SK-N-SH (cell line): ENCODE measurements around the gene PEF1. TPM values are rescaled to one million over a fixed set of nuclear protein-coding genes. Genes with fewer than 3 reads are reported as not detected.

ENCODE experiments used
- CTCF ChIA-PET: fragments of 300-600, 350-600 bp; formaldehyde crosslinking; extraction: SDS; loops from one replicate; lab custom pipeline; 2021; lab: Yijun Ruan, JAX
- POLR2A ChIA-PET: fragments of 350-600 bp; sonication (Branson Sonifier 250); formaldehyde crosslinking; extraction: SDS; loops from one replicate; lab custom pipeline; 2020; ENCODE audit warnings: antibody characterized with exemption, inconsistent platforms; lab: Yijun Ruan, JAX
- DNase-seq: peaks from one replicate; pipeline ENCODE4 v3.0.0; 2012
- H2AFZ ChIP-seq: fragments of 200-600 bp; sonication (generic); 2 replicates; pipeline ENCODE4 v1.8.1; 2016; ENCODE audit warnings: antibody characterized with exemption, mild to moderate bottlenecking, low read depth
- H3F3A ChIP-seq: fragments of 200-600 bp; sonication (generic); replicated peaks from 2 replicates; pipeline ENCODE3; 2016; ENCODE audit warnings: antibody characterized with exemption, mild to moderate bottlenecking; ENCODE audit not compliant: insufficient read depth
- H3K27ac ChIP-seq, 2 experiments: fragments of 200-500 bp in 1 of 2; fragments of 200-600 bp in 1 of 2; sonication (Bioruptor generic) in 1 of 2; sonication (generic), shearing (Covaris generic) in 1 of 2; 2 replicates each; pipeline versions ENCODE4 v1.5.1 to v1.6.1; 2014 to 2016; ENCODE audit warnings: low read depth in 2 of 2, inconsistent platforms in 1 of 2, low read length in 1 of 2, mild to moderate bottlenecking in 1 of 2, mixed read lengths in 1 of 2
- H3K27me3 ChIP-seq: fragments of 200-600 bp; sonication (generic), shearing (Covaris generic); 2 replicates; pipeline ENCODE4 v1.6.1; 2016; ENCODE audit warnings: mixed run types; ENCODE audit not compliant: insufficient read depth
- H3K36me3 ChIP-seq, 2 experiments: fragments of 200-500 bp in 1 of 2; fragments of 200-600 bp in 1 of 2; sonication (Bioruptor generic) in 1 of 2; sonication (generic) in 1 of 2; replicated peaks in 1 of 2; 2 replicates each; pipeline versions ENCODE3 to v1.5.1; 2014 to 2016; ENCODE audit warnings: low read length in 1 of 2, mild to moderate bottlenecking in 1 of 2; ENCODE audit not compliant: insufficient read depth in 2 of 2, control insufficient read depth in 1 of 2
- H3K4me1 ChIP-seq, 2 experiments: fragments of 200-500 bp in 1 of 2; fragments of 200-600 bp in 1 of 2; sonication (Bioruptor generic) in 1 of 2; sonication (generic), shearing (Covaris generic) in 1 of 2; 2 replicates each; pipeline versions ENCODE4 v1.5.1 to v1.6.1; 2014 to 2016; ENCODE audit warnings: low read depth in 1 of 2, low read length in 1 of 2, mixed run types in 1 of 2; ENCODE audit not compliant: insufficient read depth in 2 of 2, control insufficient read depth in 1 of 2
- H3K4me2 ChIP-seq: fragments of 200-600 bp; sonication (generic), shearing (Covaris generic); 2 replicates; pipeline ENCODE4 v1.6.1; 2017; ENCODE audit warnings: mixed run types
- H3K4me3 ChIP-seq, 2 experiments: fragments of 200-500 bp in 1 of 2; fragments of 200-600 bp in 1 of 2; sonication (Bioruptor generic) in 1 of 2; sonication (generic), shearing (Covaris generic) in 1 of 2; 2 replicates each; pipeline versions ENCODE4 v1.5.1 to v1.8.1; 2014 to 2016; ENCODE audit warnings: low read depth in 2 of 2, inconsistent platforms in 1 of 2, low read length in 1 of 2, mild to moderate bottlenecking in 1 of 2, mixed read lengths in 1 of 2, moderate library complexity in 1 of 2
- H3K79me2 ChIP-seq: fragments of 200-600 bp; sonication (generic); 2 replicates; pipeline ENCODE4 v1.8.1; 2017; ENCODE audit warnings: mild to moderate bottlenecking; ENCODE audit not compliant: insufficient read depth
- H3K9ac ChIP-seq: fragments of 200-600 bp; sonication (generic); 2 replicates; pipeline ENCODE4 v1.6.1; 2017; ENCODE audit warnings: mixed run types
- H3K9me2 ChIP-seq: fragments of 200-600 bp; sonication (generic); 2 replicates; pipeline ENCODE4 v1.6.1; 2017; ENCODE audit warnings: mixed run types
- H3K9me3 ChIP-seq: fragments of 200-600 bp; sonication (generic); 2 replicates; pipeline ENCODE4 v1.6.1; 2017; ENCODE audit warnings: mixed run types, mild to moderate bottlenecking, moderate library complexity
- H4K20me1 ChIP-seq: fragments of 200-600 bp; sonication (generic); 2 replicates; pipeline ENCODE4 v1.6.1; 2017; ENCODE audit warnings: mild to moderate bottlenecking, mixed run types; ENCODE audit not compliant: insufficient read depth
- CHD2 ChIP-seq: fragments of 150-350 bp; IDR thresholded peaks from 2 replicates; pipeline ENCODE4 v1.6.1; 2018; ENCODE audit warnings: low read length; ENCODE audit not compliant: partially characterized antibody
- ELF1 ChIP-seq: IDR thresholded peaks from 2 replicates; pipeline ENCODE4 v1.4.0; 2012
- FOSL2 ChIP-seq: IDR thresholded peaks from 2 replicates; pipeline ENCODE4 v1.4.0; 2012; ENCODE audit warnings: low read depth, mild to moderate bottlenecking, moderate library complexity, borderline replicate concordance
- FOXM1 ChIP-seq: IDR thresholded peaks from 2 replicates; pipeline ENCODE4 v1.4.0; 2012; ENCODE audit warnings: low read depth, mild to moderate bottlenecking
- GABPA ChIP-seq: IDR thresholded peaks from 2 replicates; pipeline ENCODE4 v1.4.0; 2012; ENCODE audit warnings: low read depth, mild to moderate bottlenecking
- GATA2 ChIP-seq: sonication (generic); formaldehyde crosslinking; IDR thresholded peaks from 2 replicates; pipeline ENCODE4 v1.5.0; 2020; ENCODE audit warnings: mild to moderate bottlenecking, missing genetic modification reagents
- MXI1 ChIP-seq: IDR thresholded peaks from 2 replicates; pipeline ENCODE4 v1.6.1; 2012; ENCODE audit warnings: mild to moderate bottlenecking, low read depth, low read length, improper control_type of control experiment
- NFIC ChIP-seq: IDR thresholded peaks from 2 replicates; pipeline ENCODE4 v1.4.0; 2012; ENCODE audit warnings: borderline replicate concordance
- NRF1 ChIP-seq: IDR thresholded peaks from 2 replicates; pipeline ENCODE4 v1.6.1; 2012; ENCODE audit warnings: low read depth, mild to moderate bottlenecking, low read length
- TEAD4 ChIP-seq: IDR thresholded peaks from 2 replicates; pipeline ENCODE4 v1.4.0; 2012; ENCODE audit warnings: mild to moderate bottlenecking, borderline replicate concordance; ENCODE audit not compliant: insufficient read depth
- YY1 ChIP-seq: IDR thresholded peaks from 2 replicates; pipeline ENCODE4 v1.4.0; 2012; ENCODE audit warnings: low read depth, mild to moderate bottlenecking
- WGBS: methylation state at CpG from one replicate; pipeline ENCODE4 v1.1.6; 2017; ENCODE audit warnings: low lambda C conversion rate; 5-methylcytosine and 5-hydroxymethylcytosine counted together
- polyA plus RNA-seq, 3 experiments: library from polyadenylated mRNA; depleted of rRNA; stranded (reverse); fragments of >200 nt; gene quantifications; 2 replicates each; pipeline ENCODE4 v1.2.3, GENCODE V29; 2012
- TF ChIP-seq, protein P1 (sequence below): IDR thresholded peaks from 2 replicates; pipeline ENCODE4 v1.4.0; 2012; ENCODE audit warnings: low read depth, borderline replicate concordance
- TF ChIP-seq, protein P2 (sequence below): IDR thresholded peaks from 2 replicates; pipeline ENCODE4 v1.4.0; 2012; ENCODE audit warnings: low read depth, borderline replicate concordance
- TF ChIP-seq, protein P3 (sequence below): fragments of 200-600 bp; sonication (generic); IDR thresholded peaks from 2 replicates; pipeline ENCODE4 v1.6.1; 2017; ENCODE audit warnings: antibody characterized with exemption, mild to moderate bottlenecking, moderate library complexity

The PEF1 gene
- polyA plus RNA-seq, 1 of the 3 experiments (the other 2 are of a cell fraction): 51.9 TPM

DNA sequence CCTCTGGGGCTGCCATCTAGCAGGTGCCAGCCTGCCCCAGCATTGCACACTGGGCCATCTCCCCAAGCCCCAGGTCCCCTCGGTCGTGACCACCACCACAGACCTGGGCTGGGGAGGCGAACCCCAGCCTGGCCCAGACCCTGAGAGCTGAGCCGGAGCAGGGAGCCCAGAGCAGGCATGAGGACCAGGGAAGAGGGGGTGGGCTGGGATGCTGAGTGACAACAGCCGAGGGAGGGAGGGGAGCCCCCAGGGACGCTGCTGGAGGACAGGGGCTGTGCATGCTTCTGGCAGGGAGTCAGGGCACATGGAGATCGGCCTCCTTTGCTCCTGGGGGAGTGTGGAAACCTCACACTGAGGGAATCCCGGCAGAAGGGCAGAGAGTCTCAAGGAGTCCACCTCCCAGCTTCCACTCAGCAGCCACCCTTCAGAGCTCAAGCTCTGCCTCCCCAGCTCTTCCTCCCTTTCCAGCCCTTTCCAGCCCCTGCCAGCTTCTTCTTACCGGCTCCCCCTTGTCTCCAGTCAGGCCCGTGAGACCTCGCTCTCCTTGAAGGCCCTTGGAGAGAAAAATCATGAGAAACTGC, 23.7 kb upstream of the PEF1 start:
- H3K9ac ChIP-seq: no peak overlapping the region
- ChIA-PET POLR2A (no interaction called here), CTCF (interaction anchor here (0.6 to 8.6 kb wide), 7 partner anchors 34 to 121 kb away, joined by 3 to 111 read pairs (median 4); no protein-coding TSS in a partner anchor)
- DNase-seq: no peak
- H3K9me2 ChIP-seq: no peaks in the 10 kb centered on the region
- no peaks in the 10 kb centered on the region for H3K27me3 ChIP-seq
- TF ChIP-seq YY1 (no peak), GATA2 (CRISPR knock-in tag) (no peak)
- TF ChIP-seq, protein P1, sequence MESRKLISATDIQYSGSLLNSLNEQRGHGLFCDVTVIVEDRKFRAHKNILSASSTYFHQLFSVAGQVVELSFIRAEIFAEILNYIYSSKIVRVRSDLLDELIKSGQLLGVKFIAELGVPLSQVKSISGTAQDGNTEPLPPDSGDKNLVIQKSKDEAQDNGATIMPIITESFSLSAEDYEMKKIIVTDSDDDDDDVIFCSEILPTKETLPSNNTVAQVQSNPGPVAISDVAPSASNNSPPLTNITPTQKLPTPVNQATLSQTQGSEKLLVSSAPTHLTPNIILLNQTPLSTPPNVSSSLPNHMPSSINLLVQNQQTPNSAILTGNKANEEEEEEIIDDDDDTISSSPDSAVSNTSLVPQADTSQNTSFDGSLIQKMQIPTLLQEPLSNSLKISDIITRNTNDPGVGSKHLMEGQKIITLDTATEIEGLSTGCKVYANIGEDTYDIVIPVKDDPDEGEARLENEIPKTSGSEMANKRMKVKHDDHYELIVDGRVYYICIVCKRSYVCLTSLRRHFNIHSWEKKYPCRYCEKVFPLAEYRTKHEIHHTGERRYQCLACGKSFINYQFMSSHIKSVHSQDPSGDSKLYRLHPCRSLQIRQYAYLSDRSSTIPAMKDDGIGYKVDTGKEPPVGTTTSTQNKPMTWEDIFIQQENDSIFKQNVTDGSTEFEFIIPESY: no peak
- no peak overlapping the region for H2AFZ ChIP-seq
- no peaks in the 10 kb centered on the region for H3F3A ChIP-seq
- H4K20me1 ChIP-seq: no peaks in the 10 kb centered on the region
- H3K27ac ChIP-seq: no peak overlapping the region
- H3K9me3 ChIP-seq: no peaks in the 10 kb centered on the region
- no peaks in the 10 kb centered on the region for H3K79me2 ChIP-seq
- no peak overlapping the region for H3K4me2 ChIP-seq
- H3K36me3 ChIP-seq: no peaks in the 10 kb centered on the region
- no peak overlapping the region for H3K4me3 ChIP-seq
- WGBS: 85% methylated on average over 7 of the region's 11 CpGs
- H3K4me1 ChIP-seq: peaks cover 18 to 39% of the 10 kb centered on the region in 2 experiments

DNA sequence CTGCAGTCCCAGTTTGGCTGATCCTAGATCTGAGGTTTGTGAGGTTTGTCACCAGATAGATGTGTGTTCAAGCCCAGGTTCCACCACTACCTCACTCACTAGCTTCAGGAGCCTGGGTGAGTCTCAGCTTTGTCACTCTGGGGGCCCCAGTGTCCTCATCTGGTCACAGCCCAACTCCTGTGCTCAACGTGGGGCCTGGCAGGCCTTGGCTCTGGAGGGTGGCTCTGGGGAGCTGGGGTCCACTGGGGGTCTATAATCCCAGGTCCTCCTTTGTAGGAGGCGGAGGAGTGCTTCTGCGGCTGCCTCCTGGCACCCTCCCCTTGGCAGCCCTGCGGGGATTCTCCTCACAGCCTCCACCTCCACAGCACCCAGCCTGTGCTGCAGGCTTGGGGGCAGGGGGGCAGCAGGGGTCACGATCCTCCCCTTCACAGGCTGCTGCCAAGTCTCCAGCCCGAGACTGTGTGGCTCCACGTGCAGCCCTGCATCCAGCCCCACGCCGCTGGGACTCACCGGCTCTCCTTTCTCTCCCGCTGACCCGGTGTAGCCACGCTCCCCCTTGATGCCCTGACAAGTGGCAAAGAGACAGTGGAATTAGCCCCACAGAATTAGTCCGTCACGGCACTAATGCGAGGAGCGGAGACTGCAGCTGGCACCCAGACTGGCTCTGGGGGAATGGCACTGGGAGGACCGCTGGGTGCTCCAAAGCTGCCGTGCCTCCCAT, 22.5 kb upstream of the PEF1 start:
- ChIA-PET CTCF (interaction anchor here (0.8 to 8.6 kb wide), 15 partner anchors 12 to 122 kb away, joined by 3 to 134 read pairs (median 6); partner anchors contain the start of gene ADGRB2), POLR2A (interaction anchor here (0.8 kb wide), 1 partner anchor 123 kb away, joined by 3 read pairs; no protein-coding TSS in a partner anchor)
- H3K79me2 ChIP-seq: no peaks in the 10 kb centered on the region
- no peaks in the 10 kb centered on the region for H3K36me3 ChIP-seq
- no peaks in the 10 kb centered on the region for H4K20me1 ChIP-seq
- H3F3A ChIP-seq: no peaks in the 10 kb centered on the region
- H3K9me2 ChIP-seq: no peaks in the 10 kb centered on the region
- H3K9me3 ChIP-seq: no peaks in the 10 kb centered on the region
- H3K4me1 ChIP-seq: peaks cover 18 to 34% of the 10 kb centered on the region in 2 experiments
- H3K4me3 ChIP-seq: no peak overlapping the region
- H3K4me2 ChIP-seq: no peak overlapping the region
- 89% methylated on average over 11 of the region's 19 CpGs for WGBS
- DNase-seq: no peak
- no peak overlapping the region for H2AFZ ChIP-seq
- TF ChIP-seq NRF1 (no peak), NFIC (no peak)
- no peaks in the 10 kb centered on the region for H3K27me3 ChIP-seq
- H3K9ac ChIP-seq: no peak overlapping the region
- H3K27ac ChIP-seq: no peak overlapping the region

DNA sequence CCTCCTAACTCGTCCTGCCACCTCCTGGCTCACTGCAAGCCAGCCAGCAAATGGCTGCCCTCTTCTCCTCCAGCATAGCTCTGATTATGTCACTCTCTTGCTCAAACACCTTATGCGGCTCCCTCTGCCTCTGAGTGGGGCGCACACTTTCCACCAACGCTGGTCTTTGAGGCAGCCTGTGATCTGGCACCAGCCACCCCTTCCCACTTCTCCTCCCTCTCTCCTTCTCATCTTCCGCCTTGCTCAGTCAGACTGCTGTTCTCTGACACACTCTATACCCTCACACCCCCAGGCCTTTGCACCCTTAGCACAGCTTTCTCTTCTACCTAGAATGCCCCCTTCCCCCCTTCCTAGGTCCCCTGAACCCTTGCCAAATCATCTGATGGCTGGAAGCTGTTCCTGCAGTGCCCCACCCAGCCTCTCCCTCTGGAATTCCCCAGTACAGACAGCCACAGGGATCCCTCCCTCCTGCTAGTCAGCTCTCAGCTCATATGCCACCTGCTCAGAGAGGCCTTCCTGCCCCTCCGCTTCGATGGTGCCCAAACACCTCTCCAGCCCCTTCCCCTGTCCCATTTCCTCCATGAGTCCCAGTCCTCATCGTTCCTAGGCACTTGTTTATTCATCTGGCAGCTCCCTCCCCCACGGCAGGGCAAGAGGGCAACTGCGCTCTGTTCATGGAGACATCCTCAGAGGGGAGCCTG, 21.7 kb upstream of the PEF1 start:
- H3K79me2 ChIP-seq: no peaks in the 10 kb centered on the region
- H3K4me1 ChIP-seq: peaks cover 18 to 34% of the 10 kb centered on the region in 2 experiments
- H3K9me3 ChIP-seq: no peaks in the 10 kb centered on the region
- no peak overlapping the region for H3K27ac ChIP-seq
- no peak overlapping the region for H2AFZ ChIP-seq
- no peaks in the 10 kb centered on the region for H3K9me2 ChIP-seq
- 78% methylated on average over 10 of the region's 10 CpGs for WGBS
- no peak for DNase-seq
- H3K4me3 ChIP-seq: no peak overlapping the region
- TF ChIP-seq FOSL2 (no peak), MXI1 (no peak), GABPA (no peak), ELF1 (no peak), TEAD4 (no peak), FOXM1 (no peak), CHD2 (no peak)
- TF ChIP-seq, protein P2, sequence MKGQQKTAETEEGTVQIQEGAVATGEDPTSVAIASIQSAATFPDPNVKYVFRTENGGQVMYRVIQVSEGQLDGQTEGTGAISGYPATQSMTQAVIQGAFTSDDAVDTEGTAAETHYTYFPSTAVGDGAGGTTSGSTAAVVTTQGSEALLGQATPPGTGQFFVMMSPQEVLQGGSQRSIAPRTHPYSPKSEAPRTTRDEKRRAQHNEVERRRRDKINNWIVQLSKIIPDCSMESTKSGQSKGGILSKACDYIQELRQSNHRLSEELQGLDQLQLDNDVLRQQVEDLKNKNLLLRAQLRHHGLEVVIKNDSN: no peak
- TF ChIP-seq, protein P3, sequence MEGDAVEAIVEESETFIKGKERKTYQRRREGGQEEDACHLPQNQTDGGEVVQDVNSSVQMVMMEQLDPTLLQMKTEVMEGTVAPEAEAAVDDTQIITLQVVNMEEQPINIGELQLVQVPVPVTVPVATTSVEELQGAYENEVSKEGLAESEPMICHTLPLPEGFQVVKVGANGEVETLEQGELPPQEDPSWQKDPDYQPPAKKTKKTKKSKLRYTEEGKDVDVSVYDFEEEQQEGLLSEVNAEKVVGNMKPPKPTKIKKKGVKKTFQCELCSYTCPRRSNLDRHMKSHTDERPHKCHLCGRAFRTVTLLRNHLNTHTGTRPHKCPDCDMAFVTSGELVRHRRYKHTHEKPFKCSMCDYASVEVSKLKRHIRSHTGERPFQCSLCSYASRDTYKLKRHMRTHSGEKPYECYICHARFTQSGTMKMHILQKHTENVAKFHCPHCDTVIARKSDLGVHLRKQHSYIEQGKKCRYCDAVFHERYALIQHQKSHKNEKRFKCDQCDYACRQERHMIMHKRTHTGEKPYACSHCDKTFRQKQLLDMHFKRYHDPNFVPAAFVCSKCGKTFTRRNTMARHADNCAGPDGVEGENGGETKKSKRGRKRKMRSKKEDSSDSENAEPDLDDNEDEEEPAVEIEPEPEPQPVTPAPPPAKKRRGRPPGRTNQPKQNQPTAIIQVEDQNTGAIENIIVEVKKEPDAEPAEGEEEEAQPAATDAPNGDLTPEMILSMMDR: no peak
- no peak overlapping the region for H3K9ac ChIP-seq
- H4K20me1 ChIP-seq: no peaks in the 10 kb centered on the region
- H3K36me3 ChIP-seq: no peaks in the 10 kb centered on the region
- H3F3A ChIP-seq: no peaks in the 10 kb centered on the region
- ChIA-PET POLR2A (interaction anchor here (0.8 kb wide), 1 partner anchor 124 kb away, joined by 3 read pairs; no protein-coding TSS in a partner anchor), CTCF (interaction anchor here (0.9 to 8.6 kb wide), 15 partner anchors 13 to 298 kb away, joined by 3 to 134 read pairs (median 6); partner anchors contain the start of gene ADGRB2)
- no peak overlapping the region for H3K4me2 ChIP-seq
- no peaks in the 10 kb centered on the region for H3K27me3 ChIP-seq
